ENCODE measurements around the gene SAT2. TPM values are rescaled to one million over a fixed set of nuclear protein-coding genes. Genes with fewer than 3 reads are reported as not detected.
"Not testable (repeated sequence)": the region's sequence is repeated elsewhere in the genome, so short reads cannot be mapped to it uniquely, and the experiment has no call there.

SAT2 gene
- total RNA-seq, 3 donors from 2014 or later (not counting 1 experiment from before 2014, with no cell fraction given), result 63.0 to 71.6 (median 70.1) TPM

DNA sequence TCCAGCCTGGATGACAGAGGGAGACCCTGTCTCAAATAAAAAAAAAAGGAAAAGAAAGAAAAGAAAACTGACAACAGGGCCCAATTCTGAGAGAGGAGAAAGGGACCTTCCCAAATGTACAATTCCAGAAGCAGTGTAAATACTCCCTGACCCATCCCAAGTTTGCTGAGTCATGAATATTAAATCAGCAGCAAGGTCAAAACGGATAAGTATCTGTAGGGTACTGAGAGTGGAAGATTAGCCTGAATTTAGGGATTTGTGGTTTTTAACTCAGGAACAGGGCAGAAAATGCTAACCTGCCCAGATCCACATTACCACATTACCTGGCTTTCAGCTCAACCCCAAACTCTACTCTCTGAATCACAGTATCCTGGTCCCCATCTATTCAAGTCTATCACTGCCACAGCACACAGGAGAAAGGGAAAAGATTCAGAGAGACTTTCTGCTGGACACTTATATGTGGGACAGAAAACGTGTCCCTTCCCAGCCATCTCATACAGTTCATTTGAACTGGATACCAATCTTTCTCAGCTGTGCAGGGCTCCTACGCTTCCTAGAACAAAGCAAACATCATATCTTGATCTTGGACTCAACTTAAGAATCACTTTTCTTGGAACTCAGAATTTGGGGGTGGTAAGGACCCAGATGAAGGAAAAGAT lies 15.9 kb downstream of the SAT2 start:
- Mint-ChIP-seq H3K27me3 (ENCODE audit: low read depth in 2 of 2) (no peaks in the 10 kb centered on the region), H3K9me3 (no peaks in the 10 kb centered on the region), H3K4me3 (peak overlapping the region; percentile 91), H3K36me3 (no peaks in the 10 kb centered on the region), H3K27ac (peak overlapping the region; percentile 94 to 95), H3K4me1 (peaks cover 29 to 53% of the 10 kb centered on the region in 2 donors)
- no peaks in the 10 kb centered on the region for H3K36me3 ChIP-seq (ENCODE audit: control insufficient read depth, insufficient read depth, low read length)
- no peak overlapping the region for H3K27ac ChIP-seq (ENCODE audit: low read length)
- no peaks in the 10 kb centered on the region for H3K9me3 ChIP-seq (ENCODE audit: control insufficient read depth, insufficient read depth, low read length)
- DNase-seq (no peak), ATAC-seq (no peak)
- 100% methylated on average over 3 of the region's 3 CpGs for WGBS (ENCODE audit: insufficient coverage)
- no peak for TF ChIP-seq CTCF (IDR thresholded peaks at IDR 0.05)
- no peak overlapping the region for H3K4me3 ChIP-seq (ENCODE audit: low read length)
- peaks cover 17% of the 10 kb centered on the region for H3K4me1 ChIP-seq (ENCODE audit: control insufficient read depth, insufficient read depth, low read length)
- intact Hi-C loops (cut with micrococcal nuclease), result no loop called here
- no peaks in the 10 kb centered on the region for H3K27me3 ChIP-seq (ENCODE audit: control insufficient read depth, insufficient read depth, low read length)

DNA sequence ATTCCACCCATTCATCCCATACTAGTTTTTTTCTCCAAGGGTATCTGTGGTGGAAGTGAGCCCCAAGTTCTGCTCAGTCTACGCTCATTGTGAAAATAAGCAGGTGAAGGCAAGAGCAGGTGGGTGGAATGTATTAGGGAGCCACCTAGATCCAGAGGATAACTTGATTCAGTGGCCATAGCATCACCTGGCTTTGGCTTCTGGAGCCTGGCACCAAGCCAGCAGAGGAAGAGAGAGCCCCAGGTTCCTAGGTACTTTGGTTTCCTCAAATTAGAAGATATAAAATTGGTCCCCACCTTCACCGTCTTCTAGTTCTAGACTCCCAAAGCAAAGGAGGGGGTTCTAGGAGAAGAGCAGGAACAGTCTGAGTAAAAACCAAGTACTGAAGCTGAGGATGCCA lies 17.0 kb downstream of the SAT2 start:
- Mint-ChIP-seq H3K27me3 (ENCODE audit: low read depth in 2 of 2) (no peaks in the 10 kb centered on the region), H3K4me3 (no peak overlapping the region)

GRCh38 chr17:7606280-7606679 lies 21.3 kb downstream of the SAT2 start:
- Mint-ChIP-seq H3K4me3 (no peak overlapping the region), H3K27me3 (ENCODE audit: low read depth in 2 of 2) (no peaks in the 10 kb centered on the region), H3K4me1 (peaks cover 9 to 29% of the 10 kb centered on the region in 2 donors), H3K27ac (no peak overlapping the region), H3K9me3 (no peaks in the 10 kb centered on the region), H3K36me3 (peaks cover 23% of the 10 kb centered on the region)
- Histone ChIP-seq H3K4me3 (ENCODE audit: low read length) (no peak overlapping the region), H3K27ac (ENCODE audit: low read length) (no peak overlapping the region), H3K36me3 (ENCODE audit: control insufficient read depth, insufficient read depth, low read length) (peaks cover 29% of the 10 kb centered on the region), H3K4me1 (ENCODE audit: control insufficient read depth, insufficient read depth, low read length) (no peaks in the 10 kb centered on the region), H3K9me3 (ENCODE audit: control insufficient read depth, insufficient read depth, low read length) (no peaks in the 10 kb centered on the region), H3K27me3 (ENCODE audit: control insufficient read depth, insufficient read depth, low read length) (no peaks in the 10 kb centered on the region)
- 99% methylated on average over 4 of the region's 4 CpGs for WGBS (ENCODE audit: insufficient coverage)
- no peak for TF ChIP-seq CTCF (IDR thresholded peaks at IDR 0.05)
- DNase-seq (no peak), ATAC-seq (no peak)
- intact Hi-C loops (cut with micrococcal nuclease), result no loop called here

More for the DNA sequence above, 17.0 kb downstream of the SAT2 start:
- no peak overlapping the region for H3K27ac ChIP-seq (ENCODE audit: low read length)
- H3K27me3 ChIP-seq (ENCODE audit: control insufficient read depth, insufficient read depth, low read length), result no peaks in the 10 kb centered on the region
- H3K4me1 ChIP-seq (ENCODE audit: control insufficient read depth, insufficient read depth, low read length), result peaks cover 16% of the 10 kb centered on the region
- Mint-ChIP-seq H3K9me3 (no peaks in the 10 kb centered on the region), H3K36me3 (no peaks in the 10 kb centered on the region), H3K4me1 (peaks cover 37 to 63% of the 10 kb centered on the region in 2 donors), H3K27ac (no peak overlapping the region)
- WGBS (ENCODE audit: insufficient coverage), result 100% methylated on average over 2 of the region's 2 CpGs
- no peak for TF ChIP-seq CTCF (IDR thresholded peaks at IDR 0.05)
- peaks cover 3% of the 10 kb centered on the region for H3K36me3 ChIP-seq (ENCODE audit: control insufficient read depth, insufficient read depth, low read length)
- DNase-seq (no peak), ATAC-seq (no peak)
- no peaks in the 10 kb centered on the region for H3K9me3 ChIP-seq (ENCODE audit: control insufficient read depth, insufficient read depth, low read length)
- intact Hi-C loops (cut with micrococcal nuclease), result no loop called here
- no peak overlapping the region for H3K4me3 ChIP-seq (ENCODE audit: low read length)

GRCh38 chr17:7597561-7597960 lies 30.1 kb downstream of the SAT2 start:
- H3K9me3 ChIP-seq (ENCODE audit: control insufficient read depth, insufficient read depth, low read length); H3K4me3 ChIP-seq (ENCODE audit: low read length); H3K4me3 Mint-ChIP-seq; H3K27me3 Mint-ChIP-seq (ENCODE audit: low read depth in 2 of 2); intact Hi-C loops (cut with micrococcal nuclease); H3K9me3 Mint-ChIP-seq; H3K4me1 Mint-ChIP-seq; DNase-seq; H3K4me1 ChIP-seq (ENCODE audit: control insufficient read depth, insufficient read depth, low read length); H3K27ac ChIP-seq (ENCODE audit: low read length); H3K27ac Mint-ChIP-seq; ATAC-seq; H3K27me3 ChIP-seq (ENCODE audit: control insufficient read depth, insufficient read depth, low read length): not testable (repeated sequence)
- WGBS (ENCODE audit: insufficient coverage), result 100% methylated on average over 3 of the region's 5 CpGs
- H3K36me3 Mint-ChIP-seq, result peaks cover 38% of the 10 kb centered on the region
- H3K36me3 ChIP-seq (ENCODE audit: control insufficient read depth, insufficient read depth, low read length), result peaks cover 77% of the 10 kb centered on the region

Measured in natural killer cell (primary cell).